HG03460 (cell line): ENCODE measurements around the gene SESTD1.
A peak's percentile ranks its signal among the peaks of the same experiment; 100 is the strongest.
"Not testable (repeated sequence)": the region's sequence is repeated elsewhere in the genome, so short reads cannot be mapped to it uniquely, and the experiment has no call there.

Experiments used
- ATAC-seq: cut with Tn5 transposase; IDR thresholded peaks from one replicate; pipeline ENCODE4 v1.9.1; 2021; ENCODE audit not compliant: unreplicated experiment

Gene SESTD1

DNA sequence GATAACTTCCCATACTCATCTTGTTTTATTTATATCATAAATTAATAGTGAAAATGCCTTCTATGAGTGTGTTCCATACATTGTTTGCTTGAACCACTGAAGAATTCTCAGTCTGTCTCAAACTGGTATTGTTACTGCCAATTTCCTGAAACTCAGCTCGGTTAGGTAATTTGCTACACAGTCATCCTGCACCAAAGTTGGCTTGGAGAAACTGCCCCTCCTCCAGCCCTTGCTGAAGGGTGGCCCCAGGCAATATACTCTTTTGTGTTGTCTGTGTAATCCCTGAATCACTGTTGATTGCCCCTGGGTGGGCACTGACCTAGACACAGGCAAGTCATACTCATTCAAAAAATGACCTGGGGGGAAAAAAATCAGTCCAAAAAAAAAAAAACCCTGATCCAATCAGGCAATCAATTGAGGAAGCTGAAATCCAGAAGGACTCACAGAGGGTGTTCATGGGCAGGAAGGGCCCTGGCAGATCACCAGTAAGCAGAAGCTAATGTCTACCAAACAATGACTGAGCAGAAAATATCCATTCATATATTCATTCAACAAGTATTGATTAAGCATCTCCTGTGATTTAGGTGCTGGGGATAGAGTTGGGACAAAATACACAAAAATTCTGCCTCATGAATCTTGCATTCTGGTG lies 3.8 kb upstream of the SESTD1 start:
- ATAC-seq: peak; percentile 28

DNA sequence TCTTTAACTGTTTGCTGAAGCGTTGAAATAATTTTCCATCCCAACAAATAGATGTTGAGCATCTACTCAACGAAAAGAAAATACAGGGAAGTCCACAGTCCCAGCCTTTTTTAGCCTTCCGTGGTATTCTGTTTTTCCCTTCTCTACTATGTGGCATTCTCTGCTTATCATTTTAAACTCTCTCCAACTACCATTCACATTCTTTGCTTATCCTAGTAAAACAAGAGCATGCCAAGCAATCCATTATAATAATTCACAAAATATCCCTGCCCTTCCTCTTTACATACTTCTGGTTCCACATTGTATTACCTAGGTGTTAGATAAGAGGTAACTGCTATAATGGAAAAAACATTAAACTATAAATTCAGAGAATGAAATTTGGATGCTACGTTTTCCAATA lies 1.6 kb upstream of the SESTD1 start:
- no peak for ATAC-seq

DNA sequence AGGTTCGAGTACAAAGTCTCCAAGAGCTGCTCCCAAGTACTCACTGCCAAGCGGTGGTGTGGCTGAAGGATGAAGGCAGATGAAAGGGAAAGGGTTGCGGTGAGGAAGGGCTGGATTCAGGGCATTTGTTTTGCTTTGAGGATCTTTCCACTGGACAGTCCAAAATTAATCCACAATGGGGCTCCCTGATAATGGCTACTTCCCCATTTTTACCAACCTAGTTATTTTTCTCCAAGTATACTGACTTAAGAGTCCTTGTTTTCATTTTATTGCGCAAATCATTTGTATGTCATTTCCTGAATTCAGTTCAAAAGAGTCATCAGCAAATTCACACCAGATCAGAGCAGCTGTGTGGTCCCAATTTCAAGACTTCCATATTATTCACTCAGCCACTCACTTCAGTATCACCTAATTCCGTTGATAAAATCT lies 464 bp upstream of the SESTD1 start:
- ATAC-seq: no peak

DNA sequence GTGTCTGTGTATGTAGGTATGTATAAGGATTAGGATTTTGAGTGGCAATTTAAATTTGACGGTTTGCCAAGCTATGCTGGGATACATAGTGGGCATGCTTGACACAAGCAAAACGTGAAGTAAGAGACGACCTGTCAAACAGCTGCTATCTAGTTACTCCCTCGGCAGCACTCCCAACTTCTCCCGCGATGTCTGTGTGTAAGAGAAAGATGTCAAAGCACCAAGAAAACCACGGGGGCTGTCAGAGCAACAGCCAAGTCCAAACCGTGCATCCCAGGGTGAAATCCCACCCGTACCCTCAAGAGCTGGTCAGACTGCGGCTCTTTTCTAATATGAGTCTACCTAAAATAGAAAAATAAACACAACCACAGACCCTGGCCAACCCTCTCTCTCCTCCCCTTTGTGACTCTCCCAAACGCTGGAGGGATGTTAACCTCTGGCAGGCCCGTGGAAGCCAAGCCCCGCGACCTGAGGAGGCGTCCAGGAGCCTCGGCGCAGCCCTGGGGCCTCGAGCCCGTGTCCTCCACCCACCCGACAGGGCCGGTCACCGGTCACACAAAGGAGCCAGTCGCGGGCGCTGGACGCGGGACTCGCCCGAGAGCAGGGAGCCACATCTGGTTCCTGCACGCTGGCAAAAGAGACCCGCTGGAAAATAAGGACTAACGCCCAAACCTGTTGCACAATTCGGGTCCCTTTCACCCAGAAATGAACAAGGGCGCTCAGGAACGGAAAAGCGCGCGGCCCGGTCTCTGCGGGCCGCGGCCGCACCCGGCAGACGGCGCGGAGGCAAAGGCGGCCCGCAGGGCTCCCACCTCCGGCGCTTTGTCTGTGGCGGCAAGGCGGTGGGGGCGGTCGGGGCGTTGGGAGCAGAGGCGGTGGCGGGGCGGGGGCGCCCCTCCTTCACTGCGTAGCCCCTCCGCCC lies 925 bp downstream of the SESTD1 start:
- ATAC-seq: peak; percentile 25

DNA sequence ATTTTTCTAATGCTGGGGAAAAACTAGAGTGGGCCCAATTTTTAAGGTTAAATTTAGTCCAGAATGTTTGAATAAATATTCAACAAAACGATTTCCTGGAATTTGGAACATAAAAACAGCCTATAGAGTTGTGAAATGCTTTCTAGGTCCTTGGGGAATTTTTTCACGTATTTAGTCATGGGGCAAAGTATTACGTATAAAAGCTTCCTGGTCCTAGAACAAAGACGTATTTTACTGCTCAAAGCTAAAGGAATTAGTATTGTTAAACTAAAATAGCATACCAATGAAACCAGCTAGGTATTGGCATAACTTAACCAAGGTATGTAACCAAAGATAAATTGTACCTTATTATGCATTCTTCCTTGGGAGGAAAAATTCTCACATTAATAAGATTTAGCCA lies 1.6 kb downstream of the SESTD1 start:
- ATAC-seq: no peak

DNA sequence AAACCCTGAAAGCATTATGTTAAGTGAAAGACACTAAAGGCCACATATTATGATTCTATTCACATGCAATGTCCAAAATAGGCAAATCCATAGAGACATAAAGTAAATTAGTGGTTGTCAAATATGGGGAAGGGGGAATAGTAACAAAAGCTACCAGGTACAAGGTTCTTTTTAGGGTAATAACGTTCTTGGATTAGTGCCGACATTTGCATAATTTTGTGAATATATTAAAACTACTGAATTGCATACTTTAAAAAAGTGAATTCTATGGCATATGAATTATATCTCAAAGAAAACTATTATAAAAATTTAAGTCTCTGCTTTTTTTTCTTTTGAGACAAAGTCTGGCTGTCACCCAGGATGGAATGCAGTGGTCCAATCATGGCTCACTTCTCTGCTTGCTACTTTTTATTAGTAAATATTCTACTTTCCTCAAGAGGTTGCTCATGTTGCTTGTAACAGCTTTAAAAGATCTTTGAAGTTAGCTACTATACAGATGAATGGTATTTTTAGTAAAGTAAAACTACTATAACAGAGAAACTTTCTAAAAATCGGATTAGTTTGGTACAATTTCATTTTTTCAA lies 2.5 kb downstream of the SESTD1 start:
- ATAC-seq: no peak

DNA sequence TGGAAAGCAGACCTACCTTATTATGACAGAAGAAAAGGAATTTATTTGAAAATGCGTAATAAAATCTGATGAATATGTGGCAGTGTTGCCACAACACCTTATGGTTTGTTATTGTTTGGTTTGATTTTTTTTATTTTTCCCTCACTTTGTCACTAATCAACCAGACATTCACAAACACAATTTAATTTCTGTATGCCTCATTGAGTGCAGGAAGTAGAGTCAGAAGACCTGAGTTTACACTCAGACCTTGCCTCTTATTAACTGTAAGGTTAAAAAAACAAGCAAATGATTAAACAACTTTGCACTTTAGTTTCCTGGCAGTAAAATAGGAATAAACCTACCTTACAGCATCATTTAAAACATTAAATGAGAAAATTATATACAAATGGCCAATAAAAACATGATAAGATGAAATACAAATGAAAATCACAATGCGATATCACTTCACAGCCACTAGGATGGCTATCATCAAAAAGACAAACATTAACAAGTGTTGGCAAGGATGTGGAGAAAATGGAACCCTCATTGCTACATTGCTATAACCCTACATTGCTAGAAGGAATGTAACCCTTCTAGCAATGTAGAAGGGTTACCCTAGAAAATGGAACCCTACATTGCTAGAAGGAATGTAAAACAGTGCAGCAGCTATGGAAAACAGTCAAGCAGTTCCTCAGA lies 3.3 kb downstream of the SESTD1 start:
- no peak for ATAC-seq

DNA sequence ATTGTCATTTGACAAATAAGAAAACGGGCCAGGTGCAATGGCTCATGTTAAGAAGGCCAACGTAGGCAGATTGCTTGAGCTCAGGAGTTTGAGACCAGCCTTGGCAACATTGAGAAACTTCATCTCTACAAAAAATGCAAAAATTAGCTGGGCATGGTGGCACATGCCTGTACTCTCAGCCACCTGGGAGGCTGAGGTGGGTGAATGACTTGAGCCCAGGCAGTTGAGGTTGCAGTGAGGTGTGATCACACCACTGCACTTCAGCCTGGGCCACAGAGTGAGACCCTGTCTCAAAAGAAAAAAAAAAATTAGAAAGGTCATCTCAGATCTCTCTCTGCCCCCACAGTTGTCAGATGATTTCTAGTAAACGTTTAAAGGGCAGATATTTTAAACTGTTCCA lies 4.4 kb downstream of the SESTD1 start:
- ATAC-seq: no peak

DNA sequence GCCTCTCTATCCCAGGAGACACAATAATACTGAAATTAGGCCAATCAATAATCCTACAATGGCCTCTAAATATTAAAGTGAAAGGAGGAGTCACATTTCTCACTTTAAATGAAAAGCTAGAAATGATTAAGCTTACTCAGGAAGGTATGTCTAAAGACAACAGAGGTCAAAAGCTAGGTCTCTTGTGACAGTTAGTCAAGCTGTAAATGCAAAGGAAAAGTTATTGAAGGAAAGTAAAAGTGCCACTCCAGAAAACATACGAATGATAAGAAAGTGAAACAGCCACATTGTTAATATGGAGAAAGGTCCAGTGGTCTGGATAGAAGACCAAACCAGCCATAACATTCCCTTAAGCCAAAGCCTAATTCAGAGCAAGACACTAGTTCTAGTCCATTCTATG lies 9.5 kb downstream of the SESTD1 start:
- peak; percentile 37 for ATAC-seq

DNA sequence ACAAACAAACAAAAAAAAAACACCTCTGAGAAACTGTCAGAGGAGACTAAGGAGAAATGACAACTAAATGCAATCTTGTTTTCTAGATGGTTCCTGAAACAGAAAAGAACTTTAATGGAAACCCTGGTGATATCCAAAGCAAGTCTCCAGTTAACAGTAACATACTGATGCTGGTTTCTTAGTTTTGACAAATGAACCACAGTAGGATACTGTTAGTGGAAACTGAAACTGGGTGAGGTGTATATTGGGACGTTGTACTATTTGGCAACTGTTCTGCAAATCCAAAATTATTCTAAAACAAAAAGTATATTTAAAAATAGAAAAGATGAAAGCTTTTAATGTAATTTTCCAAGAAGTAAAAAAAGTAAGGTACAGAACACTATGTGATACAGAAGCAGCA lies 11.4 kb downstream of the SESTD1 start:
- peak; percentile 44 for ATAC-seq

DNA sequence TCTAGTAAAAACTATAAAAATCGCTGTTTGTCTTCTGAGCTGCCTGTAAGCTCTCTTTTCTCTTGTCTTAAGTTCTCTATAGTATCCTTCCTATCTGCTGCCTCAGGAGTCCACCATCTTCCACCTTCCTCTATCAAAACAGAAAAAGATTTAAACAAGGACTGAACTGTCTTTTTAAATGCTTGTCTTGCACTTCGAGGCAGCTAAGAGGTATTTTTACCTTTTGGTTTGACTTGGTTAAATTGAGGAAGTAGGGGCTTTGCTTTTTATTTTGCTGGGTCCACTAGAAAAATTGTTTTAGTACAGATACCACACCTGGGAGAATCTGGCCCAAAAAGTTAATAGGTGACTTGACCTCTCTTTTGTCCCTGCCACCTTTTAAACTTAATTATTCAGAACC lies 12.2 kb downstream of the SESTD1 start:
- peak; percentile 34 for ATAC-seq

DNA sequence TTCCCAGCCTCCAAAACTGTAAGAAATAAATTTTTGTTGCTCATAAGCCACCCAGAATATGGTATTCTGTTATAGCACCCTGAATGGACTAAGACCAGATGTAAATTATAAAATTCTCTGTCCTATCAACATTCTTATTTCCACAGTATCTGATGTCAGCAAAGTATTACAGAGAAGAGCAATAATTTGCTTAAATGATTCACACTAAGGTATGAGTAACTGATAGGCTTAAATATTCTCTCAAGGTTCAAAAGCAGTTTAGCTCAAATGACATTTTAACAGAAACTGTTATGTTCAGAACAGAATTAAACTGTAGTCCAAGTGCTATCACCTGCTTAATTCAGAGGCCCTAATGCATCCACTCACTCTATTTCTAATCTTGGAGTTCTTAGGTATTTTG lies 12.8 kb downstream of the SESTD1 start:
- ATAC-seq: no peak

DNA sequence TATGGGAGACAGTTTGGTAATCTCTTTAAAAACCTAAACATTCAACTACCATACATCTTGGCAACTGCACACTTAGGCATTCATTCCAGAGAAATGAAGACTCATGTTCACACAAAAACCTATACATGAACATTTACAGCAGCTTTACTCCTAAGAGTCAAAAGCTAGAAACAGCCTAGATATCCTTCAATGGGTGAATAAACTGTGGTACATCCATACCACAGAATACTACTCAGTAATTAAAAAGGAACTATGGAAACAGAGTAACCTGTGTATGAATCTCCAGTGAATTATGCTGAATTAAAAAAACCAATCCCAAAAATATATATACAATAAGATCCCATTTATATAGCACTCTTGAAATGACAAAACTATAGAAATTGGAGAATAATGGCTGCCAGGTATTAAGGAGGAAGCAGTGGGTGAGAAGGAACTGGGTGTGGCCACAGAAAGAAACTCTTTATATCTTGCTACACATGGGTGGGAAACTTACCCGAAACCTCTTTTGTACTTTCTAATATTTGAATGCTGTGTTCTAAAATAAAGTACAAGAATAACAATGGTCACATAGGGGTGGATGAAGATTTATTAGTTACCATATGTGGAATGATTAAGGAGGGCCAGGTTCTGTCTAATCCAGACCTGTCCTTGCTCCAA lies 13.7 kb downstream of the SESTD1 start:
- no peak for ATAC-seq

DNA sequence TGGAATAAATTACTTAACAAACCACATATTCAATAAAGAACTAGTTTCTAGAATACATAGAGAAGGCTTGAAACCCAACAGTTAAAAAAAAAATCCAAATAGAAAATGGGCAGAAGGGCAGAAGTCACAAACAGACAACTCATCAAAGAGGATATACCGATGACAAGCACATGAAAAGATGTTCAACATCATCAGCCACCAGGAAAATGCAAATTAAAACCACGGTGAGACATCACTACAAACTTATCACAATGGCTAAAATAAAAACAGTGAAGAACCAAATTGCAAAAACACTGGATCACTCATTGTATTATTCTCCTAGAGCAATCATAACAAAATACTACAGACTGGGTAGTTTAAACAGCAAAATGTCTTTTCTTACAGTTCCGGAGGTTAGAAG lies 14.5 kb downstream of the SESTD1 start:
- no peak for ATAC-seq

DNA sequence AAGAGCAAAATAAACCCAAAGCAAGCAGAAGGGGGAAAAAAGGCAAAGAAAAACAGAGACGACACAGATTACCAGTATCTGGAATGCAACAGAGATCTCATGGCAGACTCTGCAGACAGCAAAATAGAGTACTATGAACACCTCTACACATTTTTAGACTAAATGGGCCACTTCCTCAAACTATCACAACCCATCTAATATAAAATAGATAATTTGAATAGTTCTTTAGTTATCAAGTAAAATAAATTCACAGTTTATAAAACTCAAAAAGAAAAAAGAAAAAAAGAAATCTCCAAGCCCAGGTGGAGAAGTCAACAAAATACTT lies 16.6 kb downstream of the SESTD1 start:
- no peak for ATAC-seq

DNA sequence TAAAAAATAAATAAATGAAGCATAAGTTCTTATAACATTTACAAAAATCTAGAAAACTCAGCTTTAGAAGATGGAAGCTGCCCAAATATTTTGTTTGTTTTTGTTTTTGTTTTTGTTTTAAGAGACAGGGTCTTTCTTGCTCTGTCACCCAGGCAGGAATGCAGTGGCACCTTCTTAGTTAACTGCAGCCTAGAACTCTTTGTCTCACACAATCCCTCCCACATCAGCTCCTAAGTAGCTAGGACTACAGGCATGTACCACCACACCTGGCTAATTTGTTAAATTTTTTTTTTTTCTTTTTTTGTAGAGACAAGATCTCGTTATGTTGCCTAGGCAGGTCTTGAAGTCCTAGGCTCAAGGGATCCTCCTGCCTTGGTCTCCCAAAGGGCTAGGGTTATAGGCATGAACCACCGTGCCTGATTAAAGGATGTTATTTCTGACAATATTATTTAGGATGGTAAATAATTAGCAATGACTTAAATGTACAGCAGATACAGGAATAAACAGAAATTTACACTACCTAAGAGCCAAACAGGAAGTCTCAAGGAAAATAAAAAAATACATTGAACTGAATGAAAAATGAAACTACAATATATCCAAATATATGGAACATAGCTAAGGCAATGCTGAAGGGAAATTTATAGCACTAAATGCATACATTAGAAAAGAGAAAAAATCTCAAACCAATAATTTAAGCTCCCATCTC lies 17.2 kb downstream of the SESTD1 start:
- no peak for ATAC-seq

DNA sequence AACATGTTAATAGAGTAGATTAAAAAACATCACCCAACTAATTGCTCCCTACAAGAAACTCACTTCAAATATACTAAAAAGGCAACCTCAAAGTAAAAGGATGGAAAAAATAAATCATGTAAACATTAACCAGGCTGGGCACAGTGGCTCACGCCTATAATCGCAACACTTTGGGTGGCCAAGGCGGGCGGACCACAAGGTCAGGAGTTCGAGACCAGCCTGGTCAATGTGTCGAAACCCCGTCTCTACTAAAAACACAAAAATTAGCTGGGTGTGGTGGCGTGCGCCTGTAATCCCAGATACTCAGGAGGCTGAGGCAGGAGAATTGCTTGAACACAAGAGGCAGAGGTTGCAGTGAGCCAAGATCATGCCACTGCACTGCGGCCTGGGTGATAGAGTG lies 18.8 kb downstream of the SESTD1 start:
- ATAC-seq: not testable (repeated sequence)

DNA sequence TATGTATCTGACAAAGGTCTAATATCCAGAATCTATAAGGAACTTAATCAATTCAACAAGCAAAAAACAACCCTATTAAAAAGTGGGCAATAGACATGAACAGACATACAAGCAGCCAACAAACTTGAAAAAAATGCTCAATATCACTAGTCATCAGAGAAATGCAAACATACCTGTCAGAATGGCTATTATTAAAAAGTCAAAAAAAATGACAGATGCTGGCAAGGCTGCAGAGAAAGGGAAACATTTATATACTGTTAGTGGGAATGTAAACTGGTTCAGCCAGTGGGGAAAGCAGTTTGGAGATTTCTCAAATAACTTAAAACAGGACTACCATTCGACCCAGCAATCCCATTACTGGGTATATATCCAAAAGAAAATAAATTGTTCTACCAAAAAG lies 21.6 kb downstream of the SESTD1 start:
- ATAC-seq: no peak

DNA sequence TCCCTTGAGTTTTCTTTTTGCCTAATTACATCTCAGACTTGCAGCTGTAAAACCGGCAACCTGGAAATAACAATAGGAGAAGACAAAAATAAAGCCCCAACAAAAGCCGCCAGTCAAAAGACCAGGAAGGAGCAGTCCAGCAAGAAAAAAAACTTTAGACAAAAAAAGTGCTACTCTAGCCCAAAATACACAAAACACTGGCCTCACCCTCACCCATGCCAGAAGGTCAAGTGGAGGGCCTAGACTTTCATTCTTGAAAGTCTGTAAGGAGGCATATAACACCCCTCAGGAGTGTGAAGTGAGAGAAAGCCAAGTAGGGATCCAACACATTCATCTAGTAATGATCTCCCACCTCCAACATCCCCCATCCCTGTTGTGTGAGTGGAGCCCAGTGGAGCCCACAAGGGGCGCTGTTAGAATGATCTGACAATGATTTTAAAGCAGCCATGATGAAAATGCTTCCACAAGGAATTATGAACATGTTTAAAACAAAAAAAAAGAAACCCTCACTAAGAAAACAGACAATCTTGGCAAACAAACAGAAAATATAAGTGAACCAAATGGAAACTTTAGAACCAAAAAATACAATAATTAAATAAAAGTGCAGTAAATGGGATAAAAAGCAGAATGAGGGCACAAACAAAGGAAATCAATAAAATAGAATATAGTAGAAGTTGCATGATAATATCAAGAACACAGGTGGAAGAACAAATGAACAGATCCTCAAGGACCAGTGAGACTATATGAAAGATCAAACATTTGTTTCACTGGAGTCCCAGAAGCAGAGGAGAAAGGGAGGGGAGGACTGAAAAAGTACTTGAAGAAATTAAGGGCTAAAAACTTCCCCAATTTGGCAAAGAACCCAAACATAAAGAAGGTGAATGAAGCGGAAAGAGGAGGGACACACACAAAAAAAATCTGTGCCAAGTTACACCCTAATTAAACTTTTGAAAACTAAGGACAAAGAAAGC lies 23.9 kb downstream of the SESTD1 start:
- no peak for ATAC-seq
